ENCODE data around the gene UNC93B1. TPM values are rescaled to one million over a fixed set of nuclear protein-coding genes. Genes with fewer than 3 reads are reported as not detected.

Gene UNC93B1
- polyA plus RNA-seq, 1 experiment, result 11.3 TPM

DNA sequence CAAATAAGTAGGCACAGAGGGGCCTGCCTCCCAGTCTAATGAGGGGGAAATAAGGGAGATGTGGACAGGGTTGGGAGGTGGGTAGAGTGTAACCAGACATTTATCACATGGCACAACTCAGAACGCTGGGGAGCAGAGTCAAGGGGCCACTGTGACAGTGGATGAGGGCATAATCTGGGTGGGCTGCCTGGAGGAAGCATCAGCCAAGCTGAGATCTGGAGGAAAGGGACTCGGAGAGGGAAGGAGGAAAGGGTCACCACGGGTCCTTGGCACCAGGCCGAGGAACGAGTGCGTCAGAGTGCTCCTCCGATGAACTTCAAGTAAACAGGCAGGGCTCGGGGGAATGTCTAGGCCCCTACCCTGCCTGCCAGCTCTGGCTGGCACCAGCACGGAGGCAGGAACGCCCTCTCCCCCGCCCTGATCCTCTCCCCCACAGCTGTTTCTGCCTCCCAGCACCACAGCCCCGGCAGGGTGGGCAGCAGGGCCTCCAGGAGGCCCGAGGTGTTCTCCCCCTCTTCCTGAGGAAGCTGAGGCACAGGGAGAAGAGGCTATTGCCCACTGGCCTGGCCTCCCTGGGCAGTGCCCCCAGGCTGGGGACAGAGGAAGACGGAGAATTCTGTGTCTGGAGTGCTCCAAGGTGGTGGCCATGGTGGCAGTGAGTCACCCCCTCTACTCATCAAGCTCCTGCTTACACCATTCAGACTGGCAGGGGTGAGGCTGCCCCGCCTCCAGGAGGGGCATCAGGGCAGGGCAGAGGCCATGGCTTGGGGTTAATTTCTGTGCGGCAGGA is 10.5 kb upstream of the UNC93B1 start:
- CTCF ChIA-PET, result no interaction called here
- H3K9me3 ChIP-seq (ENCODE audit: control insufficient read depth, insufficient read depth, low read length), result no peaks in the 10 kb centered on the region
- H3K27ac ChIP-seq (ENCODE audit: low read depth, low read length), result peak overlapping the region; percentile 95
- POLR2A ChIA-PET, result no interaction called here
- peak; percentile 67 for DNase-seq (ENCODE audit: low read depth, low spot score)
- TF ChIP-seq, protein P1, sequence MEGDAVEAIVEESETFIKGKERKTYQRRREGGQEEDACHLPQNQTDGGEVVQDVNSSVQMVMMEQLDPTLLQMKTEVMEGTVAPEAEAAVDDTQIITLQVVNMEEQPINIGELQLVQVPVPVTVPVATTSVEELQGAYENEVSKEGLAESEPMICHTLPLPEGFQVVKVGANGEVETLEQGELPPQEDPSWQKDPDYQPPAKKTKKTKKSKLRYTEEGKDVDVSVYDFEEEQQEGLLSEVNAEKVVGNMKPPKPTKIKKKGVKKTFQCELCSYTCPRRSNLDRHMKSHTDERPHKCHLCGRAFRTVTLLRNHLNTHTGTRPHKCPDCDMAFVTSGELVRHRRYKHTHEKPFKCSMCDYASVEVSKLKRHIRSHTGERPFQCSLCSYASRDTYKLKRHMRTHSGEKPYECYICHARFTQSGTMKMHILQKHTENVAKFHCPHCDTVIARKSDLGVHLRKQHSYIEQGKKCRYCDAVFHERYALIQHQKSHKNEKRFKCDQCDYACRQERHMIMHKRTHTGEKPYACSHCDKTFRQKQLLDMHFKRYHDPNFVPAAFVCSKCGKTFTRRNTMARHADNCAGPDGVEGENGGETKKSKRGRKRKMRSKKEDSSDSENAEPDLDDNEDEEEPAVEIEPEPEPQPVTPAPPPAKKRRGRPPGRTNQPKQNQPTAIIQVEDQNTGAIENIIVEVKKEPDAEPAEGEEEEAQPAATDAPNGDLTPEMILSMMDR (IDR thresholded peaks at IDR 0.05; ENCODE audit: low read depth, low read length), result no peak
- no peaks in the 10 kb centered on the region for H3K27me3 ChIP-seq (ENCODE audit: control insufficient read depth, insufficient read depth, low read length)
- no peak overlapping the region for H3K4me3 ChIP-seq (ENCODE audit: low read depth, low read length)

DNA sequence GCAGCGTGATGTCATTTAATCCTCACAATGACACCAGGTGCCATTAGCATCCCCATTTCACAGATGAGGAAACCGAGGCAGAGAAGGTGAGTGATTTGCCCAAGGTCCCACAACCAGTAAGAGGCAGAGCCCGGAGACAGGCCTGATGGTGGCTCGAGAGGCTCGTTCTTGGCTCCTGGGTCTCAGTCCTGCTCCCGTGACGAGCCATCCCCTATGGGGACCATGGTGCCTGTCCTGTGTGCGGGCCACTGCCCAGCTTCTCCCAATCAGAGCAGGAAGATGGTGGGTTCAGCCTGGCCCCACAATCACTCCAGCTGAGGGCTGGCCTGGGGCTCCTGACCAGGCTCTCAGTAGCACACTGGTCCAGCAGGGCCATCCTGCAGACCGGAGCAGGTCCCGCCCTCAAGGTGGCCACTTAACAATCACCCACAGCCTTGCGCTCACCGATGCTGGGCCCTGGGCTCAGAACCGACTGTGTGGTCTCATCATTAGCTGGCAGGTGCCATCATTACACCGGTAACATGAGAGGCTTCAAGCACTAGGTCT is 9.8 kb upstream of the UNC93B1 start:
- H3K27me3 ChIP-seq (ENCODE audit: control insufficient read depth, insufficient read depth, low read length), result no peaks in the 10 kb centered on the region
- CTCF ChIA-PET, result no interaction called here
- peak overlapping the region; percentile 95 for H3K27ac ChIP-seq (ENCODE audit: low read depth, low read length)
- H3K4me3 ChIP-seq (ENCODE audit: low read depth, low read length), result no peak overlapping the region
- POLR2A ChIA-PET, result interaction anchor here (0.5 to 1.2 kb wide), 3 partner anchors 12 to 997 kb away, joined by 3 to 9 read pairs (median 3); partner anchors contain the start of gene NDUFS8
- TF ChIP-seq, protein P1 (IDR thresholded peaks at IDR 0.05; ENCODE audit: low read depth, low read length), result no peak
- DNase-seq (ENCODE audit: low read depth, low spot score), result no peak
- no peaks in the 10 kb centered on the region; the same call in 1 of the 2 replicates for H3K9me3 ChIP-seq (ENCODE audit: control insufficient read depth, insufficient read depth, low read length)

DNA sequence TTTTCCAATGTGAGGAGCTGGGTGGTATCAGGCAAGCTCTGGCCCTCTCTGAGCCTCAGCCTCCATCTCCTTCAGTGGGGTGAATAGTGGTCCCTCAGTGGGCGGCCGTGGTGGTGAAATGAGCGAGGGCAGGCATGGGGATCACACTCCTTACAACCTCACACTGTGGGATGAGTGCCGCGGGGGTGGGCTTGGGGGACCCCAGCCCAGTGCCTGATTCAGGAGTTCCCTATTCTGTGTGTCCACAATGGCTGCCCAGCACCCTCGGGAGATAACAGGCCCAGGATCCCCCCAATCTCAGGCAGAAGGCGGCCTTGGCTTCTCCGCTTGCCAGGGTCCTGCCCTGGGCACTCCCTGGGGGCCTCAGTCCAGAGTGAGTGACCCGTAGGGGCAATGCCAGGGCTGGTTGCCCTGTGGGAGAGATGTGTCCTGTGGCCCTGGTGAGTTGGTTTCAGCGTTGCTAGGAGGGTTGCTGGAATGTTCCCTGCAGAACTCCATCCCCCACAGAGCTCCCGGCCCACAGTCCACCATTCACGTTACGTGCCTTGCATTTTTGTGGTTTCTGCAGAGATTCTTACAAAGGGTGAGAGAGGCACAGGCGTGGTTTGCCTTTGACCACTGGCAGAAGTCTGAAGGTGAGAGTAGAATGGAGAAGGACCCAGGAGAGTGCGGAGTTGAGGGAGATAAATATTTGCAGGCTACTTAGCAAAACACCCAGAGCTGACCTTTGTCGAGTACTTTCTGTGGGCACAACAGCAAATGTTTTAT is 9.1 kb upstream of the UNC93B1 start:
- H3K27ac ChIP-seq (ENCODE audit: low read depth, low read length), result peak overlapping the region; percentile 95
- no peak overlapping the region for H3K4me3 ChIP-seq (ENCODE audit: low read depth, low read length)
- no peaks in the 10 kb centered on the region for H3K27me3 ChIP-seq (ENCODE audit: control insufficient read depth, insufficient read depth, low read length)
- TF ChIP-seq, protein P1 (IDR thresholded peaks at IDR 0.05; ENCODE audit: low read depth, low read length), result no peak
- ChIA-PET CTCF (no interaction called here), POLR2A (interaction anchor here (0.5 to 1.2 kb wide), 3 partner anchors 12 to 998 kb away, joined by 3 to 9 read pairs (median 3); partner anchors contain the start of gene NDUFS8)
- H3K9me3 ChIP-seq (ENCODE audit: control insufficient read depth, insufficient read depth, low read length), result no peaks in the 10 kb centered on the region; the same call in 1 of the 2 replicates
- peak; percentile 90 for DNase-seq (ENCODE audit: low read depth, low spot score)

DNA sequence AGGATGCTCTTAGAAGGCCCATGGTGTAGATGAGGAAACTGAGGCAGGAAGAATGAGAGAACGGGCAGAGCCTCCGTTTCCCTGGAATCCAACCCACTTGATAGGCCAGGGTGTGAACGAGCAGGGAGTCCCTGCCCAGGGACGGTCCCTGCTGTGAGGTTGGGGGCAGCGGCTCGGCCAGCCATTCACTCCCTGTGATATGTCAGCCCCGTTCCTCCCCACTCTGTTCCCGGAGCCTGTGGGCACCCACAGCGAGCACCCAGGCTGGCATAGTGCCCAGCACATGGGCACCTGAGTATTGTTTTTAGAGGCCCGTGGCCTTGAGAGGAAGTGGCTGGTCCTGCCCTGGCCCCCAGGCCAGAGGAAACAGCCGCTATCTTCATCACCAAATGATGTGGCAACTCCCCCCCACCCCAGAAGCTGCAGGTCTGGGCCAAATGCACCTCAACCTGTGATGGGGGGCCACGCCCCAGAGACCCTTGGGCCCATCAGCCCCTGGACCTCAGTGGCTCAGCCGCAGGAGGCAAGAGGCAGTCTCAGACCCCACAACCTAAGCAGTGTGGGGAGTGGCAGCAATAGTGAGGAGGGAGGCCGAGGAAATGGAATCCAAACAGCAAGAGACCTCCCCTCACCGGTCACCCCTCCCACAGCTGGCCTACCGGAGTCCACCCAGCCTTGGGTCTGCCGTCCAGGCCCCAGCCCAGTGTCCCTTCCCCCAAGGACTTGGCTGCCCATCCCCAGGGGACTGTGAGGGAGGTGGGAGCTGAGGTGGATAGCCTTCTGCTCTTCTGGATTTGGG is 8.3 kb upstream of the UNC93B1 start:
- peak overlapping the region; percentile 95 for H3K27ac ChIP-seq (ENCODE audit: low read depth, low read length)
- TF ChIP-seq, protein P1 (IDR thresholded peaks at IDR 0.05; ENCODE audit: low read depth, low read length), result no peak
- ChIA-PET CTCF (no interaction called here), POLR2A (no interaction called here)
- no peak overlapping the region for H3K4me3 ChIP-seq (ENCODE audit: low read depth, low read length)
- H3K9me3 ChIP-seq (ENCODE audit: control insufficient read depth, insufficient read depth, low read length), result no peaks in the 10 kb centered on the region; the same call in 1 of the 2 replicates
- no peak for DNase-seq (ENCODE audit: low read depth, low spot score)
- no peaks in the 10 kb centered on the region for H3K27me3 ChIP-seq (ENCODE audit: control insufficient read depth, insufficient read depth, low read length)

All from AG04450 (cell line).